GM18951 (cell line): Measurements from ENCODE around the gene TRMT1.

Source experiments
- POLR2A ChIP-seq: IDR thresholded peaks from 4 replicates; pipeline ENCODE4 v1.6.1; 2011; ENCODE audit warnings: mild to moderate bottlenecking; ENCODE audit not compliant: insufficient read length, insufficient read depth; ENCODE audit errors: extremely low read depth
- in situ Hi-C: fragments of 300-500 bp; cut with MboI; formaldehyde crosslinking; loops from one replicate; pipeline ENCODE4 v1.12.0; 2022; ENCODE audit warnings: low sequenced_read_pairs, mixed read lengths, inconsistent platforms; ENCODE audit not compliant: unreplicated experiment

The TRMT1 gene

DNA sequence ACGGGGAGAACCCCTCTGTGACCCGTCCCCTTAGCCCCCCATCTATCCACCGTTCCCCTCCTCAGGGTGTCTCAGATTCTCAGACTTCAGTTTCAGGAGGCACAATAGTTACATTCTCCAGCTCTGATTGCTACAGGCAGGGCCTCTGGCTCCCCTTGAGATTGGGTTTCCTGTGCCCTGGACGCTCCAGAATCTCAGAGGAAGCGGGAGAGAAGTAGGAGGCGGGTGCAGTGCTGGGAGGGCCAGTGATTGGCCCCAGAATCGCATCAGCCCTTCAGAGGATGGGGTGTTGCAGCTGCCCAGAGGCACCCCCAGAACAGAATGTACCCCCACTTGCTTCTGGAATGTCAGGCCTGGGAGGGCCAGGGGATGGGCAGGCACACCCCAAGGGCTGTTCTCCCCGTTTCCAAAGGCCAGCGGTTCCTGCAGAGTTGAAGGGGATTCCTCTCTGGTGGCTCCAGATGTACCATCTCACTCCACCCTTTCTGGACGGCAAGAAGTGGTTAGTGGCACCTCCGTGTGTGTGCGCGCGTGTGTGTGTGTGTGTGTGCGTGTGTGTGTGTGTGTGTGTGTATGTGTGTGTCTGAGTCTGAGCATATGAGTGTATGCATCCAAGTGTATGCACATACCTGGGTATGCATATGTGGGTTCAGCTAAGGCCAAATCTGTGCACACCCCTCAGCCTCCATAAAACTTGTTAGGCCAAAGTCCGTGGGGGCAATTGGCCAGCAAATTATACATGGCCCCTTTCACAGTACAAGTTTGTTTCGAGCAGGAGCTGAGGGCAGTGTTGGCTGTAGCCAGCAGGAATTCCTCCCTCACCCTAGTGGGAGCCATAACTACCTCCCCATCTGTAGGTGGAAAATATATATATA is 49.4 kb downstream of the TRMT1 start:
- in situ Hi-C loops = no loop called here
- no peak for TF ChIP-seq POLR2A

DNA sequence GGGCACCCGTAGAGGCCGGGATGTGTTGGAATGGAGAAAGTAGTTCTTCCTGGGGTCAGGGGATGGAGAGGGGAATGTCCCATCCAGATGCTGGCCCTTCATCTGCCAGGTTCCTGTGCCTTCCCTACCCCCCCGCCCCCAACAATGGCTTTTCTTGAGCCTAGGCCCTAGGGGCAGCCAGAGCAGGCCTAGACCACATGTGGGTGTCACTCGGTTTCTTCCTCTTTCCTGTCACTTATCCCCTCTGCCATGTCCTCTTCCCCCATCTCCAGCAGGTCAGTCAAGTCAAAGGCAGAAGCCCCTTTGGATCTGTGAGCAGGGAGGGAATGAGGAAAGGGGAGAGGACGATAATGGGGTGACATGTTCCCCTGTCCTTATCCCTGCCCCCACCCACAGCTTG is 50.3 kb downstream of the TRMT1 start:
- TF ChIP-seq POLR2A = no peak
- in situ Hi-C loops = no loop called here

DNA sequence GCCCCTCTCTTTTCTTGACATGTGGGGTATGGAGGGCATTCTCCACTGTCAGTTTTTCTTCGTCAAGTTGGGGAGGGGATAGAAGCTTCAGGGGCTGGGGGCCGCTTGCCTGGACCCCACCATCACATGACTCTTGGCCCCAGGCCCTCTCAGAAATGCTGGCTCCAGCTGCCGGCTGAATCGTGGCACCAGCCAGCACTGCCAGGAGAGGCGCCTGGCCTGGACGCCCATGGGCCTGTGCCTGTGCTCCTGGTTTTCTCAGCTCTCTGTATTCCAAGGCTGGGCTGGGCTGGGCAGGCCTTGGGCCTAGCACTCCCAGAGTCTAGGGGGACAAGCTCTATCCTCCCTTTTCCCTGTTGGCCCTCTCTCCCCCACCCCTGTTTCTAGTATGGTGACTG is 52.4 kb downstream of the TRMT1 start:
- TF ChIP-seq POLR2A = no peak
- in situ Hi-C loops = no loop called here

DNA sequence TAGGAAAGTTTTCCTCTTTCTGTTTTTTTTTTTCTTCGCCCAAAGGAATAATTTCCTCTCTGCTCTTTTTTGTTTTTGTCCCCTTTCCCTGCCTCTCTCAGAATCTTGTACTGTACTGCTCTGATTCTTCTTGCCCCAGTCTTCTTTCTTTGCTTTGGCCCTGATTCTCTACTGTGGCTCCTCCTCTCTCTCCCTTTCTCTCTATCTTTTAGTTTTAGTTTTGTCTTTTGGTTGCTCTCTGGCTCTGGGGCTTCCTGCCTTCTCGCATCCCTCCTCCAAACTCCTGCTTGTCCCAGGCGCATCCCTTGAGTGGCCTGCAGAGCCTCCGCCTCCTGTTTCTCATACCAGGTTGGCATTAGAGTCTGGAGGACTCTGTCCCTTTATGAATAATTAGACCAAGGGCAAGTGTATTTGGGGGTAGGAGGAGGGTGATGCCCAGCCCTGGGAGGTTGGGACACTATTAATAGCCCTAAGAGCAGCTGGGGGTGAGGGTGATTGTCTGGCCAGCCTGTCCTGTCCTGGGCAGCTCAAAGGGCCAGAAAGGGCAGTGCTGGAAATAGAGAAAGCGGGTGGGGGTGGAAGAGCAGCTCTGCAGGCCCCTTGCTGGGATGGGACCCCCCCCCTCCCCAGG is 53.0 kb downstream of the TRMT1 start:
- in situ Hi-C loops = no loop called here

DNA sequence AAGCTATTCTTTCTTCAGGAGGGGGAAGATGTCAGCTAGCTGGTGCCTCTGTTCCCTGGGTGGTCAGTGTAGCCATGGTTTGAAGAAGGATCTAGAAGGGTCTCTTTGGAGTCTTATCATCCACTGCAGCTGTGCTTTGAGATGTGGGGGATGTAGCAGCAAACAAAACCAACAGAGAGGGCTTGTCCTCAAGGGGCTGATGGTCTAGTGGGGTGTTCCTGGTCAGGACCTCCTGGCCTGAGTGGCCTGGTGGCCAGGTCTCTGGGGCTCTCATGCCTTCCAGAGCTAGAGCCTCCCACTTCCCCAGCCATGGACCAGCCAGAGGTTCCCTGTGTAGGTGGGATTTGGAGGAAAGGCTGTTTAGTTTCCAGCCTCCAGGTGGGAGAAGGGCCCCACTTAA is 54.2 kb downstream of the TRMT1 start:
- TF ChIP-seq POLR2A = no peak
- in situ Hi-C loops = no loop called here

More for the DNA sequence above, 53.0 kb downstream of the TRMT1 start:
- no peak for TF ChIP-seq POLR2A

DNA sequence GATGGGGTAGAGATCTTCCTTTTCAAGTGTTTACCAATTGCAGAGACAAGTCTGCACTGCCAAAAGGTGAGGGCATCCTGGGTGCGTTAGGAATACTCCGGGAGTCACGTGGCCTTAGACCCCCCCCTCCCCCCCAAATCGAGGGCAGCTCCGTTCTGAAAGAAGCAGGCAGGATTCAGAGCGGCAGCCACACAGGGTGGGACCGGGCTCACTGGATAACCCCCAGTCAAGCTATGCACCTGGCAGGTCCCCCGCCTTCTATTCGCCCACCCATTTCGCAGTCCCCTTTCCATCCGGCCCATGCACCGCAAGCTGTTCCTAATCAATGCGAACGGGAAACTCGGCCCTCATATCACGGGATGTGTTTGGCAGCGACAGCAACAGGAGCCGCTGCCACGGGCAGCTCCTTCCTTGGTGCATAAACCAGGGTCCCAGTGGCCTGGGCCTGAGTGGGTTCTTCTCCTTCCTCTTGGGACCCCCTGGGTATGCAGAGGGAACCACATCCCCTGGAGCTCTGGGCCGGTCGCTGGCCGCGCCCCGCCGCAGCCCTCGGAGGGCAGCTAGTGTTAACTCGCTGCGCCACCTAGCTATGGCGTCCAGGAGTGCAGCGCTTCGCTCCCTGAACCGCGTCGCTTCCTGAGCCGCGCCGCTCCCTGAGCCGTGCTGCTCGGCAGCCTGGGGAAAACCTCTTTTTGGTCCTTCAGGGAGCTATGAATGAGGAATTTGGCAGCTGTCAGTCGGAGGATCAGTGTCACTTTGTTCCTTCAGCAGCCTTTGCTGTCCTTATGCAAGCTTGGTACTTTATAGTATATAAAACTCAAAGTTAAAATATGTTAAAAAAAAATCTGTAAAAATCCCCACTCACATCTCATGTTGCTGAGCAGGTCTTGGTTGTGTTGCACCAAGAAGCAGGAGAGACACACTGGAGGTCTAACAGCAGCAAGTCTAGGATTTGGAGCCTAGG is 55.3 kb downstream of the TRMT1 start:
- no peak for TF ChIP-seq POLR2A
- in situ Hi-C loops = no loop called here

DNA sequence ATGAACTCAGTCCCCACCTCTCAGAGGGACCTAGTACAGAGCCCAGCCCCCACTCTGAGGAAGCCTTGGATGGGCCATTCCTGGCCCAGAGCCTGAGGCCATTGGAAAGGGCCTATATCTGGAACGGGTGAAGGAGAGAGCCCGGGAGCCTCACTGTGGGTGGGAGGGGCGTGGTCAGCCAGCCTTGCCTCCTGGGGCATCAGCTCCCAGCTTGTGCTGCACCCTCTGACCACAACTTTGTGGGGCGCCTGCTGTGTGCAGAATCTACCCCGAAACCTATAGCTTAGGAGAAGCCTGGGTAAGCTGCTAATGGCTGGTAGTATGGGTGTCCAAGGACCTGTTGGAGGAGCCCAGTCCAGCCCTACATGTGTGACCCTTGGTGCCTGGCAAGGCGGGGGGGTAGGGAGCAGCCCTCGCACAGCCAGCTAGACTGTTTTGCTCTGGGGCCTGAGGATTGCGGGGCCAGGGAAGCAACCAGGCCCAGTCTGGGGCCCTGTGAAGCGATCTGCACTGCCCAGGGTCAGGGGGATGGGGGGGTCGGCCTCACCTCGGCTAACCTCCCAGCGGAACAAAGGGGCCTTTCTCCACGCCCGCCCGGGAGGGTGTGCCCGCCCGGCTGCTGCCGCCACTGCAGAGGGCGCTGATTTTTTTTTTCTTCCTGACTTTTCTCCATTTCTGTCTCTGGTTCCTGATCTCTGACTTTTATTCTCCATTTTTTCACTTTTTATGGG is 56.1 kb downstream of the TRMT1 start:
- TF ChIP-seq POLR2A = no peak
- in situ Hi-C loops = no loop called here

DNA sequence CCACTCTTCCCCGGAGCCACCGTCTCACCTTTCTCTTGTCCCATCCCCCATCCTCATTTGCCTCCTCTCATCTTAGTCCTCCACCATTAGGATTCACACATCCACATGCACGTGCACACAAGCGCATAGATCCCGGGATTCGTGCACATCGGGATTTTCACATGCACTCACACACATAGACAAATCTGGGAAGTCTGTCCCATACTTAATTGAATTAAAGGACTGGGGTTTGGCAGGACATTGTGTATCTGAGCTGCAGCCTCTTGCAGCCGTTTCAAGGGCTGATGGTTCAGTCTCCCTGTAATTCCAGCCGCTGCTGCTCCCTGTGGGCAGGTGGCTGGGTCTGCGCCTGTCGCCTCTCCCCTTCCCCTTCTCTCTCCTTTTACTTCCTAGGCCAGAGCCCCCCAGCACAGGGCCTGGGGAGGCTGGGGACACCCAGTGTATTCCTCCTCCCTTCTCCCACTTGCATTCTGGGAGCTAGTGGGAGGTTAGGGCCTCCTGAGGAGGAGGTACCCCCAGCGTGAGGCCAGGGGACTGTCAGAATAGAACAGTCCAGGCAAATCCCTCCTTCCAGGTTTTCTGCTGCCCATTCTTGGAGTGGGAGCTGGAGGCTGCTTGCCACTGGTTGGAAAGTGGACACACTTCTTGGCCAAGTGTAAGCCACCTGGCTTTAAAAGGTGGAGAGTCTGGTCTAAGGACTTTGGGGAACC is 57.4 kb downstream of the TRMT1 start:
- in situ Hi-C loops = no loop called here
- no peak for TF ChIP-seq POLR2A

DNA sequence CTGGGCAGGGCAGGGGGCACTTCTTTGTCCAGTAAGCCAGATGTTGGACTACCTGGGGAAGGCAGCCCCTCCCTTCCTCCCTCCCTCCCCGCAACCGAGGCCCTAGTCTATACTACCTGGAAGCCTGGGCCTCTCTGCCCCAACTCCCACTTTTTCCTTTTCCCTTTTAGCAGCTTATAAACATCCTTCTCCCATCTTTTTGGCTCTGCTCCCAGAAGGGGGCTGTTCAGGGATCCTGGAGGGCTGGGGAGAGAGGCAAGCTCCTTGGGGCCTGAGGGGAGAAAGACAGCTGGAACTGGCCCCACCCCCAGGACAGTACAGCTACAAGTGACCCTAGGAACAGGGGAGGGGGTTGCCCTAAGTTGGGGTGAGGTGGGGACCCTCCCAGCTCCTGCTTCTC is 58.8 kb downstream of the TRMT1 start:
- TF ChIP-seq POLR2A = no peak
- in situ Hi-C loops = no loop called here

DNA sequence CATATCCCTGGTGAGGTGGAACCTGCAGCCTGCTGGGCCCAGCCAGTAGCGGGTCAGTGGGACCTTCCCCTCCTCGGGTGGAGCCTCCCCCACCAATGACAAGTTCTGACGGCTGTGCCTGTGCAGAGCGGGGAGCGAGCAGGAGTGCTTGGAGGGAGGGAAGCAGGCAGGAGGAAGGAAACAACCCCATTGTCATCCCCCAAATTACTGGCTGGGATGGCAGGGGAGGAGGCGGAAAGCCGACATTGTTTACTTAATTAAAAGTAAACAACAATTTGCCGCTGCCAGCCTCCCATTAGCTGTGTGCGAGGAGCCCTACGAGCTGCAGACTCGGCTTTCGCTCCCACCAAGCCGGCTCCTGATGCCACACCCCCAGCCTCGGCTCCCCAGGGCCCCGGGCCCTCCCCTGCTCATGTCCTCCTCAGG is 59.4 kb downstream of the TRMT1 start:
- in situ Hi-C loops = no loop called here
- no peak for TF ChIP-seq POLR2A

DNA sequence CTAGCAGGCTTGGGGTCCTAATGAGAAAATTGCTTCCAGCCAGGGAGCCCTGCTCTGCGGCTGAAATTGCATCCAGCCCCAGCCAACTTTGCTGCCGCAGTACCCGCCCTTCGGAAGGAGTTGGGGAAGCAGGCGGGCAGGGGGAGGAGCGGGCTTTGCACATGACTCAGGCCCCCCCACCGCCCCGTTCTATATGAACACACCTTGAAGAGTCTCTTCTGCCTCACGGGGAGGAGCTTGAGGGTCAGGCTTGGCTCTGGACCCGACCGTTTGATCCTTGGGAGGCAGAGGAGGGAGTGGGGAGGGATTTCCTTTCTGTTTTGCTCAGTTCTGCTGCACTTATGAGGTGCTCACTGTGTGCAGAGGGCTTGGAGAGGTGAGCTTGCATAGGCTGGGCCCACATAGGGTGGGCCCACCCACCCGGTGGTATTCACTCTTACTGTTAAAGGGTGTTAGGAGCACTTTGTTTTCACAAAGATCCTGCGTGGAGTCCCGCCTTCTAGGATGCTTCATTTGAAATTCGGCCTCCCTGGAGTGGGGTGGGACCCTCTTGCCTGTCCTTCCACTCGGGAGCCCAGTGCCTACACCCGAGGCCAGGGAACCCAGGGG is 60.4 kb downstream of the TRMT1 start:
- TF ChIP-seq POLR2A = no peak
- in situ Hi-C loops = no loop called here

DNA sequence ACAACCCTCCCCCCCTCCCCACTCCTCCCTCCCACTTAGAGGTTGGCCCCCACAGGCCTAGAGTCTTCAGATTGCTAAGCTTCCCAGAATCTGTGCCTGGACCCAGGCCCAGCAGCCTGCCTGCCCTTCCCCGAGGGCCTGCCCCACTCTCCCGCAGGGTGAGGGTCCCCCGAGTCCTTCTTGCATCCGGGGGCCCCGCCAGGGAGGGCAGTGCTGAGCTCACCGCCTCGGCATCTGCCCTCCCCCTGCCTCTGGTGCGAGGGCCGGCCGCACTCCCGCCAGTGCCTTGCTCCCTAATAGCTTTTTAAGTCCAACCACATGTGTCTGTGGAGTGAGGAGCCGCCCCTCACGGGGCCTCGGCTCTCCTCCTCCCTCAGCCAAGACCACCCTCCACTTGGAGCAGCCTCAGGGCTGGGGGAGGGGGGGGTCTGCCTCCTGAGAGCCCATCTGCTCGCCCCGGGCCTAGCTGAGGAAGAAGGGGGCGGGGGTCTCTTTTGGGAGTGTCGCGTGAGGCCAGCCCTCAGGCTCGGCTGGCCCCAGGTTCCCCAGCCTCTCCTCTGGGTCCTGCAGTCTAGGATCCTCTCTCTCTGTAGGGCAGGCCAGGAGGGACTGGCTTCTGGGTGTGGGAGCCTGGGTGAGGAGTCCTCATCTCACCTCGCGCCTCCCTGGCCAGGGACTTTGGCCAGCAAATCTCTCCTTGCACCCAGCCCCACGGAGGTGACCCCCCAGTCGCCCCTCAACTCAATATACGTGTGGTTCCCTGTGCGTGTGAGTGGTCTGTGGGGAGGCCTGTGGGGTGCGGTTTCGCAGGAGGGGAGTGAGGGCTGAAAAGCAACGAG is 61.1 kb downstream of the TRMT1 start:
- in situ Hi-C loops = no loop called here
- TF ChIP-seq POLR2A = no peak
